ENCODE data around the gene STMN1. TPM values are rescaled to one million over a fixed set of nuclear protein-coding genes. Genes with fewer than 3 reads are reported as not detected.

Gene STMN1
- total RNA-seq, 1 donor from 2014 or later, result 591 TPM

GRCh38 chr1:25914074-25914995, 8.1 kb upstream of the STMN1 start:
- Mint-ChIP-seq H3K27me3 (no peaks in the 10 kb centered on the region), H3K4me3 (no peak overlapping the region), H3K4me1 (ENCODE audit: unreplicated experiment) (peaks cover 5% of the 10 kb centered on the region), H3K27ac (no peak overlapping the region), H3K9me3 (no peaks in the 10 kb centered on the region), H3K36me3 (no peaks in the 10 kb centered on the region)
- TF ChIP-seq CTCF (conservative IDR thresholded peaks at IDR 0.05), result no peak
- no peak for DNase-seq (ENCODE audit: extremely low spot score, unreplicated experiment)

DNA sequence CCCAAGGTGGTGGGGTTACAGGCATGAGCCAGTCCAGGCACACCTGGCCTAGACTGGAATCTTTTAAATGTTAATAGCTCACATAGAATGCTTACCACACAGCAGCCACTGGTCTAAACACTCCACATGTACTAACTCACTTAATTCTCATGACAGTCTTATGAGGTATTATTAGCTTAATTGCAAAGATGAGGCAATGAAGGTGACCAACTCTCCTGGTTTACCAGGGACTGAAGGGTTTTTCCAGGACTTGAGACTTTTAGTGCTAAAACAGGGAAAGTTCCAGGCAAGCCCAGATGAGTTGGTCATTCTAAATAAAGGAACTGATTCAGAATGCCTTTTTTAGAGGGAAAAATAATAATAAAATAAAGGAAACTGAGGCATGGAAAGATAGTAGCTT, 7.0 kb upstream of the STMN1 start:
- peaks cover 7% of the 10 kb centered on the region for H3K4me1 Mint-ChIP-seq (ENCODE audit: unreplicated experiment)
- no peaks in the 10 kb centered on the region for H3K36me3 Mint-ChIP-seq
- no peak overlapping the region for H3K27ac Mint-ChIP-seq
- H3K27me3 Mint-ChIP-seq, result no peaks in the 10 kb centered on the region
- TF ChIP-seq CTCF (conservative IDR thresholded peaks at IDR 0.05), result no peak
- DNase-seq (ENCODE audit: extremely low spot score, unreplicated experiment), result no peak
- H3K9me3 Mint-ChIP-seq, result no peaks in the 10 kb centered on the region
- H3K4me3 Mint-ChIP-seq, result no peak overlapping the region

DNA sequence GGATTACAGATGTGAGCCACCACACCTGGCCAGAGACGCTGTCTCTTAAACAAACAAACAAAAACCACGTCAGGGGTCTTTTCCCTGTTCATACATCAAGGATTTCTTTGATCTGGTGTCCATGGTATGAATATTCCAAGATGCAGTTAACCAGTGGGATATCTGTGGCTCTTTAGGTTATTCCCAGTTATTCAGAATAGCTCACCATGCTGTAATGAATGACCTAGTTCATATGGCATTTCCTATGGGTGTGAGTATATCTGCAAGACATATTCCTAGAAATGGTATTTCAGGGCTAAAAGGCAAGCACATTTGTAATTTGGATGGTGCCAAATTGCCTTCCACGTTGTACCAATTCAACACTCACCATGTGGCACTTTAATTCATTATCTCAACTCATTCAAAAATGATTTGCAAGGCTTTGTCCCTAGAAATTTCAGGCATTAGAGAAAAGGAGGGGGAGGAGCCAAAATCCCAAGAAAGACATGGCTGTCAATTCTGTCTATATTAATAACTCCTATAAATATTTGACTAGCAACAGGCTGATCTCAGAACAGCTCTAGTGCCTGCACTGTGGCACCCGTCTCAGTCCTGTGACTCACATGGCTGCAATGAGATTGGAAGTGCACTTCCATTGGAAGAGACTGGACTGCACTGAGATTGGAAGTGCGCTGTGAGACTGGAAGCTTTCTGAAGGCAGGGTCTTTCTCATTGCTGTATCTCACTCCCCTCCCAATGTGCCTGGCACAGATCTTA, 6.0 kb upstream of the STMN1 start:
- no peaks in the 10 kb centered on the region for H3K27me3 Mint-ChIP-seq

DNA sequence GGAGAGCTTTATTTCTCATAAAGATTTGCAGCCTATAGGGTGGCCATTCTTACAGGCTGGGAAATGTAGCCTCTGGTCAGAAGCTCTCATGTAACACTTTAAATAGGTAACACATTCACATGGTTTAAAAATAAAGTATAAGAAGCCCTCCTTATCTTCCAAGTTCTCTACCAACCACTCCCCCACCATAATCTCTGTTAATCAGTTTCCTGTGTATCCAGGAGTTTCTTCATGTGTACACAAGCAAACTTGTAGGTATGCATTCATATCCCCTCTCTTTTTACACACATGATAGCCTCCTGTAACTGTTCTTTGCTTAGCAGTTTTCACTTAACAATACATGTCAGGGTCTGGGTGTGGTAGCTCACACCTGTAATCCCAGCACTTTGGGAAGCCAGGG, 4.9 kb upstream of the STMN1 start:
- no peaks in the 10 kb centered on the region for H3K36me3 Mint-ChIP-seq
- no peak overlapping the region for H3K4me3 Mint-ChIP-seq
- peaks cover 16% of the 10 kb centered on the region for H3K4me1 Mint-ChIP-seq (ENCODE audit: unreplicated experiment)
- TF ChIP-seq CTCF (conservative IDR thresholded peaks at IDR 0.05), result no peak
- no peak overlapping the region for H3K27ac Mint-ChIP-seq
- H3K27me3 Mint-ChIP-seq, result no peaks in the 10 kb centered on the region
- DNase-seq (ENCODE audit: extremely low spot score, unreplicated experiment), result no peak
- no peaks in the 10 kb centered on the region for H3K9me3 Mint-ChIP-seq

More for the DNA sequence above, 6.0 kb upstream of the STMN1 start:
- no peak for DNase-seq (ENCODE audit: extremely low spot score, unreplicated experiment)
- no peak for TF ChIP-seq CTCF (conservative IDR thresholded peaks at IDR 0.05)
- peaks cover 11% of the 10 kb centered on the region for H3K4me1 Mint-ChIP-seq (ENCODE audit: unreplicated experiment)
- H3K27ac Mint-ChIP-seq, result no peak overlapping the region
- H3K36me3 Mint-ChIP-seq, result no peaks in the 10 kb centered on the region
- no peaks in the 10 kb centered on the region for H3K9me3 Mint-ChIP-seq
- no peak overlapping the region for H3K4me3 Mint-ChIP-seq

DNA sequence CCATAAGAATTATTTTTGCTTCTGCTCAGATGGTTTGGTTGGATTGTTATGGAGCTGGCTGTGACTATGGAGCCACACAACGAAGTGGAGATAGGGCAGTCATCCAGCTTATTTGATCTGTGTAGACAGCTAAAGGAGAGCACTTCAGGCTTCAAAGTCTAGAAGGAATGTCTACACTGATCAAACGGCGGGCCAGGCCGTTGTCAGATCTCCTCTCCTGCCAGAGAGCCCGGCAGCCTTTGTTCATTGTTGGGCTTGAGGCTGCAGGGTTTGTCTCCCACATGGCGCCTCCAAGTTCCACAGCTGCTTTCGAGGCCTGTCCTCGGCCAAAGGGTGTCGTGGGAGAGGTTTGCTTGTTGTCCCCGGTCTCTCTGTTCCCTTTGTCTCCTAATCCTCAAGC, 2.8 kb upstream of the STMN1 start:
- peaks cover 27% of the 10 kb centered on the region for H3K4me1 Mint-ChIP-seq (ENCODE audit: unreplicated experiment)
- peak overlapping the region; percentile 47 for H3K4me3 Mint-ChIP-seq
- no peak overlapping the region for H3K27ac Mint-ChIP-seq
- TF ChIP-seq CTCF (conservative IDR thresholded peaks at IDR 0.05), result no peak
- no peaks in the 10 kb centered on the region for H3K9me3 Mint-ChIP-seq
- no peaks in the 10 kb centered on the region for H3K27me3 Mint-ChIP-seq
- no peak for DNase-seq (ENCODE audit: extremely low spot score, unreplicated experiment)
- H3K36me3 Mint-ChIP-seq, result peaks cover 11% of the 10 kb centered on the region

All from type B pancreatic cell (in vitro differentiated cells).